PC-3 (cell line): Measurements from ENCODE around the gene NUB1.

Source experiments
- CTCF ChIP-seq: fragments of 300-600 bp; sonication (generic); conservative IDR thresholded peaks from 2 replicates; pipeline ENCODE4 v1.5.1; 2017; ENCODE audit warnings: antibody characterized with exemption, low read depth, mild to moderate bottlenecking, low read length
- EZH2phosphoT487 ChIP-seq: fragments of 300-600 bp; sonication (generic); IDR thresholded peaks from 2 replicates; pipeline ENCODE4 v1.6.1; 2018; ENCODE audit warnings: mild to moderate bottlenecking, antibody characterized with exemption, low read length, borderline replicate concordance

- TF ChIP-seq CTCF (no peak), EZH2phosphoT487 (no peak)
These were observed 32.0 kb downstream of the NUB1 start for GRCh38 chr7:151373599-151373998.
